Activated CD8-positive, alpha-beta T cell treated with anti-CD3 and anti-CD28 coated beads for 36 hours (primary cell): ENCODE results near the gene ANKRD55. TPM values are rescaled to one million over a fixed set of nuclear protein-coding genes. Genes with fewer than 3 reads are reported as not detected.

ENCODE experiments used
- ATAC-seq: fragments of 200-7000 bp; cut with Tn5 transposase; one replicate; pipeline ENCODE4 v1.10.0; 2021; ENCODE audit warnings: mild to moderate bottlenecking, moderate library complexity
- CTCF ChIA-PET: fragments of 350-600 bp; sonication (Branson Sonifier 250); formaldehyde crosslinking; loops from one replicate; lab custom pipeline; 2021; ENCODE audit warnings: antibody characterized with exemption; lab: Charles Lee
- POLR2A ChIA-PET: fragments of 350-600 bp; sonication (Branson Sonifier 250); formaldehyde crosslinking; loops from one replicate; lab custom pipeline; 2021; ENCODE audit warnings: antibody characterized with exemption; lab: Charles Lee
- DNase-seq: peaks from one replicate; pipeline ENCODE4 v3.0.0-alpha.2; 2020
- H3K27ac Mint-ChIP-seq: one replicate; pipeline ENCODE4 v1.8.0; 2021; ENCODE audit warnings: mild to moderate bottlenecking, mixed read lengths
- H3K27me3 Mint-ChIP-seq: one replicate; pipeline ENCODE4 v1.8.0; 2021; ENCODE audit warnings: mixed read lengths
- H3K36me3 Mint-ChIP-seq: one replicate; pipeline ENCODE4 v1.8.0; 2021; ENCODE audit warnings: low read depth, mixed read lengths
- H3K4me1 Mint-ChIP-seq: one replicate; pipeline ENCODE4 v1.8.0; 2021; ENCODE audit warnings: low read depth, mixed read lengths
- H3K4me3 Mint-ChIP-seq: one replicate; pipeline ENCODE4 v1.8.0; 2021; ENCODE audit warnings: mild to moderate bottlenecking, moderate library complexity, mixed read lengths
- H3K9me3 Mint-ChIP-seq: one replicate; pipeline ENCODE4 v1.8.0; 2021; ENCODE audit warnings: mixed read lengths
- CTCF ChIP-seq: fragments of 200-600 bp; IDR thresholded peaks from one replicate; pipeline ENCODE4 v1.8.0; 2022; ENCODE audit warnings: antibody characterized with exemption, mild to moderate bottlenecking
- intact Hi-C: fragments of 100-400 bp; cut with micrococcal nuclease; formaldehyde crosslinking; loops from one replicate; pipeline ENCODE4 v1.10.0; 2022
- total RNA-seq, 2 experiments: library from RNA; stranded (reverse); gene quantifications; one replicate each; pipeline ENCODE4 v1.2.3, GENCODE V29; 2021

Gene ANKRD55
- total RNA-seq, 2 experiments from 2014 or later: not detected

- DNase-seq (no peak), ATAC-seq (no peak)
- ChIA-PET CTCF (interaction anchor here (1.2 kb wide), 1 partner anchor 55 kb away, joined by 4 read pairs; no protein-coding TSS in a partner anchor), POLR2A (interaction anchor here (0.6 to 1.6 kb wide), 3 partner anchors 53 to 914 kb away, joined by 3 to 4 read pairs (median 4); partner anchors contain the start of gene CCNO)
- H3K36me3 Mint-ChIP-seq: peaks cover 2% of the 10 kb centered on the region
- H3K4me3 Mint-ChIP-seq: no peak overlapping the region
- no peak overlapping the region for H3K27ac Mint-ChIP-seq
- peaks cover 50% of the 10 kb centered on the region for H3K4me1 Mint-ChIP-seq
- no peaks in the 10 kb centered on the region for H3K9me3 Mint-ChIP-seq
- intact Hi-C loops: no loop called here
- no peak for TF ChIP-seq CTCF
- no peaks in the 10 kb centered on the region for H3K27me3 Mint-ChIP-seq
Measured at GRCh38 chr5:56146674-56147073, 86.5 kb downstream of the ANKRD55 start.

GRCh38 chr5:56145511-56145910, 87.6 kb downstream of the ANKRD55 start:
- ChIA-PET POLR2A (interaction anchor here (0.9 kb wide), 1 partner anchor 21 kb away, joined by 3 read pairs; no protein-coding TSS in a partner anchor), CTCF (interaction anchor here (0.8 kb wide), 1 partner anchor 56 kb away, joined by 5 read pairs; no protein-coding TSS in a partner anchor)
- H3K4me1 Mint-ChIP-seq: peaks cover 52% of the 10 kb centered on the region
- peaks cover 2% of the 10 kb centered on the region for H3K36me3 Mint-ChIP-seq
- no peak overlapping the region for H3K27ac Mint-ChIP-seq
- TF ChIP-seq CTCF: no peak
- no peaks in the 10 kb centered on the region for H3K27me3 Mint-ChIP-seq
- ATAC-seq (no peak), DNase-seq (no peak)
- no peaks in the 10 kb centered on the region for H3K9me3 Mint-ChIP-seq
- intact Hi-C loops: no loop called here
- H3K4me3 Mint-ChIP-seq: no peak overlapping the region

- H3K4me1 Mint-ChIP-seq: peaks cover 52% of the 10 kb centered on the region
- no peak for TF ChIP-seq CTCF
- no peak overlapping the region for H3K4me3 Mint-ChIP-seq
- ChIA-PET POLR2A (interaction anchor here (0.9 kb wide), 1 partner anchor 21 kb away, joined by 3 read pairs; no protein-coding TSS in a partner anchor), CTCF (interaction anchor here (0.8 kb wide), 2 partner anchors 28 to 56 kb away, joined by 3 to 5 read pairs; no protein-coding TSS in a partner anchor)
- ATAC-seq (no peak), DNase-seq (no peak)
- H3K9me3 Mint-ChIP-seq: no peaks in the 10 kb centered on the region
- no peak overlapping the region for H3K27ac Mint-ChIP-seq
- H3K27me3 Mint-ChIP-seq: no peaks in the 10 kb centered on the region
- intact Hi-C loops: no loop called here
- peaks cover 2% of the 10 kb centered on the region for H3K36me3 Mint-ChIP-seq
Measured at GRCh38 chr5:56145106-56145505, 88.0 kb downstream of the ANKRD55 start.

- CTCF ChIA-PET: interaction anchor here (0.8 kb wide), 1 partner anchor 29 kb away, joined by 3 read pairs; no protein-coding TSS in a partner anchor
- POLR2A ChIA-PET: interaction anchor here (0.7 kb wide), 1 partner anchor 19 kb away, joined by 3 read pairs; no protein-coding TSS in a partner anchor
- DNase-seq (no peak), ATAC-seq (no peak)
- intact Hi-C loops: no loop called here
- Mint-ChIP-seq H3K4me1 (peaks cover 49% of the 10 kb centered on the region), H3K4me3 (no peak overlapping the region), H3K27ac (no peak overlapping the region), H3K9me3 (no peaks in the 10 kb centered on the region), H3K36me3 (peaks cover 2% of the 10 kb centered on the region), H3K27me3 (no peaks in the 10 kb centered on the region)
- no peak for TF ChIP-seq CTCF
Measured at GRCh38 chr5:56144211-56144610, 88.9 kb downstream of the ANKRD55 start.

GRCh38 chr5:56143373-56143714, 89.8 kb downstream of the ANKRD55 start:
- no peak overlapping the region for H3K27ac Mint-ChIP-seq
- TF ChIP-seq CTCF: no peak
- H3K4me1 Mint-ChIP-seq: peaks cover 41% of the 10 kb centered on the region
- ATAC-seq (no peak), DNase-seq (no peak)
- H3K36me3 Mint-ChIP-seq: peaks cover 2% of the 10 kb centered on the region
- CTCF ChIA-PET: no interaction called here
- H3K9me3 Mint-ChIP-seq: no peaks in the 10 kb centered on the region
- no peaks in the 10 kb centered on the region for H3K27me3 Mint-ChIP-seq
- intact Hi-C loops: no loop called here
- no peak overlapping the region for H3K4me3 Mint-ChIP-seq
- POLR2A ChIA-PET: interaction anchor here (0.7 kb wide), 1 partner anchor 8 kb away, joined by 4 read pairs; no protein-coding TSS in a partner anchor
